ENCODE measurements around the gene ACTR6. TPM values are rescaled to one million over a fixed set of nuclear protein-coding genes. Genes with fewer than 3 reads are reported as not detected.
A peak's percentile ranks its signal among the peaks of the same experiment; 100 is the strongest.

Gene ACTR6
- total and polyA plus RNA-seq, 2 of the 4 experiments (the other 2 are of a cell fraction) = 9.7 to 10.2 TPM

DNA sequence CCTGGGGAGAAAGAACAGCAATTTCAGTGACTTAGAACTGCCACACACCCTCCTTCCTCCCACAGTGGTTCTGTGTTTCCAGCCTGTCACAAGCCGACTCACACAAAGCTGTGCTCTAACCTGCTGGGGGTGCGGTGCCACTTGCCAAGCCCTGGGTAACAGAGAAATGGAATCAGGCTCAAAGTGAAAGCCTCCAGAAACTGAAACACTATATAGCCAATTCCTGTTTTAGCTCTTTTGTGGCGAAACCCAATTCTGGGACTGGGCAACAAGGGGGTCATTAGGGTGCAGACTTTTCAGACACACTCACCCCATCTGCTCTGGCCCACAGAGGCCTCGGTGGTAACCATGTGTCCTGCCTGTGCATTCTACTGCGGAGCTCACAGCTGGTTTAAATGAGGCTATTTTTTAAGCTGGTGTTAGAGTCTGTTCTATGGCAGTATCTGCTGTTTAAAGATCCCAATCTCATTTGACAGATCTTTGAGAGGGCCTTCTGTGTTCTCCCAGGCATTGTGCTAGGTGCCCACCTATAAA lies 15.2 kb upstream of the ACTR6 start:
- H3K79me1 ChIP-seq (ENCODE audit: low read depth in 1 of 2, low read length in 2 of 2) = no peaks in the 10 kb centered on the region
- no peak for DNase-seq
- no peak overlapping the region for H3K4me3 ChIP-seq (ENCODE audit: insufficient read depth, low read depth, low read length)
- ChIA-PET CTCF (interaction anchor here (0.8 kb wide), 2 partner anchors 12 to 370 kb away, joined by 3 to 4 read pairs; no protein-coding TSS in a partner anchor), POLR2A (ENCODE audit: unreplicated experiment) (interaction anchor here (0.6 kb wide), 1 partner anchor 13 kb away, joined by 3 read pairs; no protein-coding TSS in a partner anchor)
- peak overlapping the region; percentile 64 for H2AFZ ChIP-seq (replicated peaks; ENCODE audit: low read length, poor library complexity)
- BruUV-seq (replicated peaks) = no TSS peak
- peak; percentile 75 for ATAC-seq (ENCODE audit: low read depth)
- no peak overlapping the region for H3K18ac ChIP-seq (ENCODE audit: low read depth, low read length)
- H3K36me3 ChIP-seq (ENCODE audit: control insufficient read depth, insufficient read depth, low read length) = no peaks in the 10 kb centered on the region
- no peak overlapping the region for H2BK120ac ChIP-seq (ENCODE audit: low read depth, low read length)
- H2BK5ac ChIP-seq (ENCODE audit: low read depth, low read length, poor library complexity, severe bottlenecking) = no peak overlapping the region
- H3K27ac ChIP-seq (ENCODE audit: insufficient read depth, low read length) = no peak overlapping the region
- WGBS, 2 experiments (ENCODE audit: extremely low coverage in 2 of 2, insufficient read length in 1 of 2) = 67% methylated on average over 3 of the region's 5 CpGs; no CpG with 5 or more reads in 1 of the 2 experiments
- H3K4me2 ChIP-seq (ENCODE audit: low read depth, low read length) = peak overlapping the region; percentile 35
- no peak overlapping the region for H2AK5ac ChIP-seq (ENCODE audit: low read depth, low read length)
- H3K9ac ChIP-seq (ENCODE audit: low read depth, low read length) = no peak overlapping the region
- intact Hi-C loops (cut with micrococcal nuclease) (no loop called here), dilution Hi-C loops (cut with HindIII; ENCODE audit: low sequenced_read_pairs, unreplicated experiment) (no loop called here), in situ Hi-C loops (cut with MboI; ENCODE audit: low sequenced_read_pairs) (no loop called here)
- no peak overlapping the region for H4K91ac ChIP-seq (ENCODE audit: insufficient read depth, low read depth, low read length)
- H3K9me3 ChIP-seq (ENCODE audit: control insufficient read depth, insufficient read depth, low read length) = no peaks in the 10 kb centered on the region
- peak overlapping the region; percentile 33 for H2AK9ac ChIP-seq (replicated peaks; ENCODE audit: low read depth, low read length, poor library complexity)
- no peaks in the 10 kb centered on the region for H4K20me1 ChIP-seq (ENCODE audit: insufficient read depth, low read length)
- no peak overlapping the region for H3K4ac ChIP-seq (ENCODE audit: low read depth, low read length)
- no peak overlapping the region for H3K14ac ChIP-seq (replicated peaks; ENCODE audit: low read depth, low read length)
- no peak overlapping the region for H2BK20ac ChIP-seq (ENCODE audit: low read depth, low read length)
- H3K27me3 ChIP-seq (ENCODE audit: control insufficient read depth, insufficient read depth, low read length) = no peaks in the 10 kb centered on the region
- H3K9me1 ChIP-seq (ENCODE audit: insufficient read depth, low read length) = no peaks in the 10 kb centered on the region
- no peak overlapping the region for H4K5ac ChIP-seq (ENCODE audit: low read depth, low read length)
- no peak overlapping the region for H4K8ac ChIP-seq (ENCODE audit: low read depth in 2 of 2, low read length in 2 of 2)
- H3K56ac ChIP-seq (ENCODE audit: extremely low read depth, insufficient read depth, low read length) = no peak overlapping the region
- H3K23ac ChIP-seq (ENCODE audit: low read depth, low read length) = no peak overlapping the region
- peaks cover 6% of the 10 kb centered on the region; the same call in 1 of the 2 replicates for H3K4me1 ChIP-seq (ENCODE audit: control insufficient read depth, insufficient read depth, low read length)
- no peak overlapping the region for H2BK15ac ChIP-seq (ENCODE audit: low read depth, low read length)
- TF ChIP-seq BHLHE40 (IDR thresholded peaks at IDR 0.05; ENCODE audit: low read depth, low read length) = no peak
- TF ChIP-seq MXI1 (IDR thresholded peaks at IDR 0.05; ENCODE audit: borderline replicate concordance, low read depth, low read length) = no peak
- no peak for TF ChIP-seq RAD21 (IDR thresholded peaks at IDR 0.05; ENCODE audit: low read length)

Data from IMR-90 (cell line).